A549 treated with Hydrocortisone at 1 μM for 4 hours (cell line): ENCODE data around the gene MEP1A. TPM values are rescaled to one million over a fixed set of nuclear protein-coding genes. Genes with fewer than 3 reads are reported as not detected.

ENCODE experiments used
- total RNA-seq: library from RNA; stranded (reverse); fragments of 200-300 nt; extraction: Qiagen RNA extraction; gene quantifications from 5 replicates; pipeline ENCODE4 v1.2.3, GENCODE V29; 2022

The MEP1A gene, protein sequence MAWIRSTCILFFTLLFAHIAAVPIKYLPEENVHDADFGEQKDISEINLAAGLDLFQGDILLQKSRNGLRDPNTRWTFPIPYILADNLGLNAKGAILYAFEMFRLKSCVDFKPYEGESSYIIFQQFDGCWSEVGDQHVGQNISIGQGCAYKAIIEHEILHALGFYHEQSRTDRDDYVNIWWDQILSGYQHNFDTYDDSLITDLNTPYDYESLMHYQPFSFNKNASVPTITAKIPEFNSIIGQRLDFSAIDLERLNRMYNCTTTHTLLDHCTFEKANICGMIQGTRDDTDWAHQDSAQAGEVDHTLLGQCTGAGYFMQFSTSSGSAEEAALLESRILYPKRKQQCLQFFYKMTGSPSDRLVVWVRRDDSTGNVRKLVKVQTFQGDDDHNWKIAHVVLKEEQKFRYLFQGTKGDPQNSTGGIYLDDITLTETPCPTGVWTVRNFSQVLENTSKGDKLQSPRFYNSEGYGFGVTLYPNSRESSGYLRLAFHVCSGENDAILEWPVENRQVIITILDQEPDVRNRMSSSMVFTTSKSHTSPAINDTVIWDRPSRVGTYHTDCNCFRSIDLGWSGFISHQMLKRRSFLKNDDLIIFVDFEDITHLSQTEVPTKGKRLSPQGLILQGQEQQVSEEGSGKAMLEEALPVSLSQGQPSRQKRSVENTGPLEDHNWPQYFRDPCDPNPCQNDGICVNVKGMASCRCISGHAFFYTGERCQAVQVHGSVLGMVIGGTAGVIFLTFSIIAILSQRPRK
- 0.05 TPM in 1 of 5 replicates, not detected in the others for total RNA-seq

DNA sequence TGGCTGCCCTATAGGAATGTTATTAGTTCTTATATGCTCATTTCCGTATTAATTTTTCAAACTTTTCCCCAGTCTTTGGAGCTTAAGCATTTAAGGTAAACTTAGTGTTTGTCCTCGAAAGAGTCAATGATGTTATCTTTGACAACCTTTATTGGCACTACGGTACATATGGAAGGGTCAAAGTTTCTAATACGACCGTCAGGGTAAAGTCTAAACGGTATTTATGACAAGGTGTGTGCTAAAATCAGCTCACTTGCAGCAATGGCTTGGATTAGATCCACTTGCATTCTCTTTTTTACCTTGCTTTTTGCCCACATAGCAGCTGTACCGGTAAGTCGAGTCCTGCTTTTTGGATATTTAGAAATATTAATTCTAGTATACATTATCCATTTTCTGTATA, at the start of gene MEP1A:
MEP1A (plus strand) TSS at position 252 of the 400 bp plus-strand sequence; CDS start at position 262, 10 bp downstream.

GRCh38 chr6:46746696-46747095, 46.5 kb upstream of the MEP1A start, which contains the start of gene ANKRD66:
TSS of gene ANKRD66 (plus strand) at chr6:46746933. CDS start at chr6:46751949, 5,016 bp downstream.

Other genes starting within 250 kb of the MEP1A start
- gene CYP39A1, start 140.6 kb upstream of the MEP1A start, total RNA-seq, result 0.05 TPM in 1 of 5 replicates, not detected in the others
- gene SLC25A27, start 140.4 kb upstream of the MEP1A start, total RNA-seq, result 0.32 to 0.61 TPM (median 0.40 TPM) in 5 replicates
- gene TDRD6, start 105.5 kb upstream of the MEP1A start, total RNA-seq, result not detected in 5 replicates
- 0.06 TPM in 1 of 5 replicates, not detected in the others for gene PLA2G7, start 58.0 kb upstream of the MEP1A start, total RNA-seq
- not detected in 5 replicates for gene ANKRD66, start 46.5 kb upstream of the MEP1A start, total RNA-seq
- gene ADGRF5, start 128.5 kb downstream of the MEP1A start, total RNA-seq, result 0.03 TPM in 1 of 5 replicates, not detected in the others
- gene ADGRF1, start 248.9 kb downstream of the MEP1A start, total RNA-seq, result 0.05 TPM in 1 of 5 replicates, not detected in the others